HG03439 (cell line): ENCODE measurements around the gene ZNF71.
"Not testable (repeated sequence)": the region's sequence is repeated elsewhere in the genome, so short reads cannot be mapped to it uniquely, and the experiment has no call there.

Source experiments
- ATAC-seq: cut with Tn5 transposase; IDR thresholded peaks from one replicate; pipeline ENCODE4 v1.9.1; 2021; ENCODE audit warnings: mild to moderate bottlenecking, moderate library complexity; ENCODE audit not compliant: unreplicated experiment

Gene ZNF71

GRCh38 chr19:56619121-56619520 lies 24.0 kb downstream of the ZNF71 start:
- no peak for ATAC-seq

- ATAC-seq = no peak
These were observed 27.3 kb downstream of the ZNF71 start for GRCh38 chr19:56622374-56622773.

- ATAC-seq = no peak
These were observed 27.9 kb downstream of the ZNF71 start for GRCh38 chr19:56623006-56623405.

- ATAC-seq = no peak
These were observed 30.6 kb downstream of the ZNF71 start for GRCh38 chr19:56625708-56626107.

GRCh38 chr19:56633021-56633420 lies 37.9 kb downstream of the ZNF71 start:
- ATAC-seq = no peak

- ATAC-seq = no peak
These were observed 43.0 kb downstream of the ZNF71 start for GRCh38 chr19:56637976-56638555.

- ATAC-seq = no peak
These were observed 44.1 kb downstream of the ZNF71 start for GRCh38 chr19:56639217-56639616.

GRCh38 chr19:56642711-56643459 lies 47.8 kb downstream of the ZNF71 start, which contains the start of gene SMIM17:
TSS of gene SMIM17 (plus strand) at chr19:56643159. CDS start at chr19:56645668, 2,509 bp downstream.
- ATAC-seq = no peak

GRCh38 chr19:56643460-56643955 lies 48.4 kb downstream of the ZNF71 start:
- no peak for ATAC-seq

- ATAC-seq = no peak
These were observed 59.0 kb downstream of the ZNF71 start for GRCh38 chr19:56654151-56654550.

GRCh38 chr19:56660381-56661107 lies 65.4 kb downstream of the ZNF71 start:
- no peak for ATAC-seq

- no peak for ATAC-seq
These were observed 66.1 kb downstream of the ZNF71 start for GRCh38 chr19:56661248-56661647.

GRCh38 chr19:56663931-56664500 lies 68.9 kb downstream of the ZNF71 start:
- no peak for ATAC-seq

- ATAC-seq = no peak
These were observed 69.4 kb downstream of the ZNF71 start for GRCh38 chr19:56664511-56664910.

- no peak for ATAC-seq
These were observed 72.3 kb downstream of the ZNF71 start for GRCh38 chr19:56667311-56667870.

GRCh38 chr19:56668676-56669075 lies 73.6 kb downstream of the ZNF71 start:
- ATAC-seq = no peak

- no peak for ATAC-seq
These were observed 75.4 kb downstream of the ZNF71 start for GRCh38 chr19:56670401-56670960.

- ATAC-seq = no peak
These were observed 76.0 kb downstream of the ZNF71 start for GRCh38 chr19:56670961-56671612.

- no peak for ATAC-seq
These were observed 76.5 kb downstream of the ZNF71 start, which contains the start of gene ZNF835 for GRCh38 chr19:56671613-56671994. TSS of gene ZNF835 (minus strand) at chr19:56671757. CDS start at chr19:56665198, 6,559 bp downstream.

- not testable (repeated sequence) for ATAC-seq
These were observed 77.5 kb downstream of the ZNF71 start for GRCh38 chr19:56672610-56673009.
